SIG-M5 treated with dmso at 0.1 percent for 504 hours (cell line): Measurements from ENCODE around the gene SCNN1B.
"Not testable (repeated sequence)": the region's sequence is repeated elsewhere in the genome, so short reads cannot be mapped to it uniquely, and the experiment has no call there.

Experiments
- DNase-seq: peaks from one replicate; lab custom pipeline; 2025; ENCODE audit not compliant: unreplicated experiment; lab: John Stamatoyannopoulos, UW

The SCNN1B gene

DNA sequence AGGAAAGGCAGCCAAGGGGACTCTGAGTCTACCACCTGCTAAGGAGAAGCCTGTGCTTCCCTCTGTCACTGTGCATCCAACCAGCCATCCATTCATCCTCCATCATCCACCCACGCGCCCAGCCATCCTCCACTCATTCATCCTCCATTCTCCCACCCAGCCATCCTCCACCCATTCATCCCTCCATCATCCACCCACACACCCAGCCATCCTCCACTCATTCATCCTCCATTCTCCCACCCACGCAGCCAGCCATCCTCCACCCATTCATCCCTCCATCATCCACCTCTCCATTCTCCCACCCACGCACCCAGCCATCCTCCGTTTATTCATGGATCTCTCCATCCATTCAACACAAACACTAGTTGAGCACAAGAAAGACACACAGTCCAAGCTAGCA lies 76.8 kb downstream of the SCNN1B start:
- no peak for DNase-seq

DNA sequence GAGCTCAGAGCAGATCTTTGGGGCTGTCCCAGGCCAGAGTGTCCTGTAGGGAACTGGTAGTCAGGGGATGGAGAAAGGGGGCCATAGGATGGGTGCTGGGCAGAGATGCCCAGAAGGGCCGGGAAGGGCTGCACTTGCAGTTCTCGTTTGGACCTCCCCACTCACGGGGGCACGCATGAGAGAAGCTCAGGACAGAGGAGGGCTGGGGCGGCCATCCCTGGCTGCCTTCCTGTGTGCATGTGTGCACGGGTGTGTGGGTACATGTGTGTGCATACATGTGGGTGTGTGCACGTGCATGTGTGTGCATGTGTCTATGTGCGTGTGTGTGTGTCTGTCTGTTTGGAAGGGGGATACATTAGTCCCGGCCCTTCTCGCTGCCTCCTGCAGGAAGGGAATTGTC lies 77.6 kb downstream of the SCNN1B start:
- DNase-seq: no peak

DNA sequence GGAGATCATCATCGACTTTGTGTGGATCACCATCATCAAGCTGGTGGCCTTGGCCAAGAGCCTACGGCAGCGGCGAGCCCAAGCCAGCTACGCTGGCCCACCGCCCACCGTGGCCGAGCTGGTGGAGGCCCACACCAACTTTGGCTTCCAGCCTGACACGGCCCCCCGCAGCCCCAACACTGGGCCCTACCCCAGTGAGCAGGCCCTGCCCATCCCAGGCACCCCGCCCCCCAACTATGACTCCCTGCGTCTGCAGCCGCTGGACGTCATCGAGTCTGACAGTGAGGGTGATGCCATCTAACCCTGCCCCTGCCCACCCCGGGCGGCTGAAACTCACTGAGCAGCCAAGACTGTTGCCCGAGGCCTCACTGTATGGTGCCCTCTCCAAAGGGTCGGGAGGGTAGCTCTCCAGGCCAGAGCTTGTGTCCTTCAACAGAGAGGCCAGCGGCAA lies 78.4 kb downstream of the SCNN1B start:
- DNase-seq: no peak

DNA sequence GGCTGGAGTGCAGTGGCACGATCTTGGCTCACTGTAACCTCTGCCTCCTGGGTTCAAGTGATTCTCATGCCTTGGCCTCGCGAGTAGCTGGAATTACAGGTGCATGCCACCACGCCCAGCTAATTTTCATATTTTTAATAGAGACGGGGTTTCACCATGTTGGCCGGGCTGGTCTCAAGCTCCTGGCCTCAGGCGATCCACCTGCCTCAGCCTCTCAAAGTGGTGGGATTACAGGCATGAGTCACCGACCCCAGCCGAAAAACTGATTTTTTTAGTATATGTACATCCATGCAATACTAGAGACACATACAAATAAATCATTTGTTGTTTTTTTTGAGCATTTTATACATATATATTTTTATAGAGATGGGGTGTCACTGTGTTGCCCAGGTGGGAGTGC lies 79.6 kb downstream of the SCNN1B start:
- not testable (repeated sequence) for DNase-seq

DNA sequence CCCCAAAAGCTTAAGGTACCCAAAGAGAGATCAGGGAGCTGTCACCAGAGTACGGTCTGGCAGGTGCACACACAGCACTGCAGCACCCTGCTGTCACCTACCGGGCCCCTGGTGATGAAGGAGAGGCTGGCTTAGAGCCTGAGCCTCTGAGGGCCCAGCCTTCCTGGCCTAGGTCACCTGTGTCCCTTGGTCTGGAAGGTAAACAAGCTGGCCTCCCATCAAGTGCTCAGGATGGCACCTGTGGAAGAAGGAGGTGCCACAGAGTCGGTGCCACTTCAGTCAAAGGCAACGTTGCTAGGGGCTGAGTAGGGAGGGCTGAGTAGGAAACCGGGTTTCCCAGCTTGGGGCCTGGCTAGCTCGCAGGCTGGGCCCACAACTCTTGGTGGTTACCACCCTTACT lies 80.2 kb downstream of the SCNN1B start:
- no peak for DNase-seq

DNA sequence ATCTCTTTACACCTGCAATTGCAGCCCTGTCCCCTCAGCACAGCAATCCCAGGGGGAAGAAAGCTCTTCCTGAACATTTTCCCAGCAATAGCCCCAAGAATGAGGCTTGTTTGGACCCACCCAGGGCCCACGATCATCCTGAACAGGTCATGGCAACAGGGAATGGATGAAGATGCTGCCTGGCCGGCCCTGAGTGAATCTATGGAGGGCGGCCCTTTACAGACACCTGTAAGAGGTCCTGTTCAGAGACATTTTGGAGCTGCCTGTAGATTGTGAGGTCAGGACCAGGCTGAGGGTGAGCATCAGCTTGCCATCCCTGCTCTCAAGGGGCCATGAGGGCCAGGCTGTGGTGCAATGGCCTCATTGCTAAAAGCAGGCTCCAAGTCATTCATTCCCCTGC lies 81.8 kb downstream of the SCNN1B start:
- DNase-seq: no peak

DNA sequence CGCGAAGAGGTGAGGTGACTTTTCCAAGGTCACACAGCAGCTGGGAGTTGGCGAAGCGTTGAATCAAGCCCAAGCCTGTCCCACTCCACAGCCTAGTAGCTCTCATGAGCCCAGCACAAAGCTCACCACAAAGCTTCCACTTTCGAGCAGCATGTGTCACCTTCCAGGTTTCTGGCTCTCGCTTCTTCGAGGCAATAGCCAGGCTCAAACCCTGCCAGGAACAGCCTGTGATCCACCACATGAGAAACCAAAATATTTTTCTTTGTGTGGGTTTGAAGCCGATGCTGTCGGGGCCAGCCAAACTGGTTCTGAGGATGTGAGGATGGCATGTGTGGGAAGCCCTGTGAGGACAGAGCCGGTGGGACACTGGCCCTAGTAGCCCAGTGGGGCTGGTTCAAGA lies 82.8 kb downstream of the SCNN1B start:
- DNase-seq: no peak

DNA sequence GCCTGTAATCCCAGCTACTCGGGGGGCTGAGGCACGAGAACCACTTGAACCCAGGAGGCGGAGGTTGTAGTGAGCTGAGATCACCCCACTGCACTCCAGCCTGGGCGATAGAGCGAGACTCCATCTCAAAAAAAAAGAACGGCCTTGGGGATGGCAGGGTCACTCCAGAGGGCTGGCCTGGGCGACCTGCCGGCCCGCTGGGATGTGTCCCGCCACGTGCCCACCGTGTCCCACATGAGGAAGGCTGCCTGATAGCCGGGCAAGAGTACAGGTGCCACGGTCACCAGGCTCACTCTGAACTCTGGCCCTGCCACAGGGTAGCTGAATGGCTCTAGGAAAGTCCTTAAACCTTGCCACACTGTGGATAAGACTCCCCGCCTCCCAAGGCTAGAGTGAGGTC lies 83.3 kb downstream of the SCNN1B start:
- no peak for DNase-seq

DNA sequence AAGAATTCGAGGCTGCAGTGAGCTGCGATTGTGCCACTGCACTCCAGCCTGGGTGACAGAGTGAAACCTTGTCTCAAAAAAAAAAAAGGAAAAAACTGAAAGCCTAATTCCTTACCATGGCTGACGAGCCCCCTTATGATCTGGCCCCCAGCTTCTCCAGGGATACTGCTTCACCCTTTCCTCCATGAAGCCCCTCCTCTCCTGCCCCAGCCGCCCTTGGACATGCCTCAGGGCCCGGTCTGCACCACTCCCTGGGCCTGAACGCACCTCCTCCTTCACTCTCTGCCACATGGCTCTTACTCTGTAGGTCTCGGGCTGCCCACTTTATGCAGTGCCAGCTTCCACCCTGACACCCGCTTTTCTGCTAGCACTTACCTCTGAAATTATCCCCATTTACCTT lies 85.6 kb downstream of the SCNN1B start:
- DNase-seq: no peak

DNA sequence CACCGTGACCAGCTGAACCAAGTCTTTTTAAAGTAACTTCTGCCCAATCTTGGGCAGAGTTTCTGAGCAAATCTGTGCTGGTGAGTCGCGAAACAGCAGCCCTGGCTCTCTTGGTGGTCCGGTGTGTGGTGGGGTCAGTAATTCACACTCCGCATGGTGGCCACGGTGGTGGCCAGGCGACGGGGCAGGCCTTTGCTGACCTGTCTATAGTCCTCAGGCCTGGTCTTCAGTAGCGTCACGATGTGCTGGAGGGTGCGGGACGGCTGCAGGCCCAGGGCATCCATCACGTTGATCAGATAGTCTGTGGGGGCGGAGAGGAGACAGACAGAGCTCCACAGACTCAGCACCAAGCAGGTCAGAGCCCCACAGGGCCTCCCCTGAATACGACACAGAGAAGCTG lies 86.7 kb downstream of the SCNN1B start:
- DNase-seq: no peak

DNA sequence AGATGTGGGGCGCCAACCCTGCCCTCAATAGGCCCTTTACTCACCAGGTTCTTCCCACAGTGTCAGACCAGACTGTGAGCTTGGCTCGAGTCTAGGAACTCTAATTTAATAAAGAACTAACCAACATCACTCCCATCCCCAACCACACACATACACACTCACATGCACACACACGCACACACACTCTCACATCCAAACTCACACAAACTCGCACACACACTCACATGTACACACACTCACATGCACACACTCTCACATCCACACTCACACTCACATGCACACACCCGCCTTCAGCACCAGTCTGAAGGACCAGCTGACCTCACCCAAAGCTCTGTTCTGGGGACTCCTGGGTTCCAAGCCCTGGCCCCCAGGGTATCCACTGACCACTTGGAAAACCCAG lies 87.1 kb downstream of the SCNN1B start:
- DNase-seq: no peak

DNA sequence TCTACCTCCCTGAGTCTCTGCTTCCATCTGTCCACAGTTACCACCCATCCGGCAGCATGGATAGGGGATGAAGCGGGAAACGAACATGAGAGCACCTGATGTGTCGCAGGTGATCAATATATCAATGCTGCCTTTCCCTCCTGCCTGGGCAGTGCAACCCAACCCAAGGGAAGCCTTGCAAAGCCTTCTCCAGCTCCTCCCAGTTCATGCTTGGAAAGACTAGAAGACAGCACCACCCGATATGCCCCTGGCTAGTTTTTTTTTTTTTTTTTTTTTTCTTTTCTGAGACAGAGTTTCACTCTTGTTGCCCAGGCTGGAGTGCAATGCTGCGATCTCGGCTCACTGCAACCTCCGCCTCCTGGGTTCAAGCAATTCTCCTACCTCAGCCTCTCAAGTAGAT lies 87.8 kb downstream of the SCNN1B start:
- DNase-seq: not testable (repeated sequence)

DNA sequence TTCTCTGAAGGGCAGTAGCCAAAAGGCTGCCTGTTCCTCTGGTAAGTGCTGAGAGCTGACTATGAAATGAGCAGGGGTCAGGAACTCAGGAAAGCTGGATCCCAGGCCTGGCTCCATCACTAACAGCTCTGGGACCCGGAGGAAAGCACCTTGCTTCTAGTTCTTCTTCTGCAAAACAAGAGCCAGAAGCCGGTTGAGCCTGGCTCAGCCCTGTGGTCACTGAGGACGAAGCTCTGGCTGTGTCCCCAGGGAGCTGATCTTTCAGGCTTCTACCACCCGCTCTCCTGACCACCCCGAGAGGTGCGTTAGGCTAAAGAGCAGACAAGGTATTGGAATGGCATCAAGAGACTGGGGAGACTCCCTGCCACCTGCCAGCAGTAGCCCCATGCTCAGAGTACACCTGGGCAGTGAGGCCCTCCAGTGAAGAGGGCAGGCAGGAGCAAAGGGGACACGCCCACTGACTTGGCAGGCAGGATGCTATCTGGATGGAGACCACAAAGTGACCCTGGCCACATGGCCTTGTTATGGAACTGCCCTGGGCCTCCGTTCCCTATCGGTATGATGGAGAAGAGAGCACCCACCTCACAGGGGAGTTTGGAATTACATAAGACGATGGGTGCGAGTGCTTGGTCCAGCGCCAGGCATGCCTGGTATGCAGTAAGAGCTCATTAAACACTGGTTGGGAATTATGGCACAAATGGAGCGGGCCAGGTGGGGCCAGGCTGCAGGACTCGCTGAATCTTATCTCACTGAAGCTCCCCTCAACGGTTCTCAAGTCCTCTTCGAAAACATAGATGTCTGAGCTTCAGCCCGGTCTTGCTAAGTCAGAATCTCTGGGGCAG lies 89.5 kb downstream of the SCNN1B start:
- DNase-seq: no peak

DNA sequence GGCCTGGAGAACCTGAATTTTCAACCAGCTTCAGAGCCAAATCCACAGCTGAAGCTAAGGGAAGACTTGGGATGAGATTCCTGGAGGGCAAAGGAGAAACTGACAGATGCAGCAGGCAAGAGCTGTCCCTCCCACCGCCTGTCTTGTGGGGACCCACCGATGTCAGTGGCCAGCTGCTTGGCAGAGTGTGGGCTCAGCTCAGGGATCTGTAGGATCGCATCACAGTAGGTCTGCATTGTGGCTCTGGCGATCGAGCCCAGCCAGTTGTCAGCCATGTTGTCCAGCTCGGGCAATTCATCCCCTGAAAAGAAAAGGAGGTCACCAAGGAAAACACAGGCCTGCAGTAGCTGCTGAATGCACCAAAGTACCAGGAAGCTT lies 90.1 kb downstream of the SCNN1B start:
- no peak for DNase-seq

DNA sequence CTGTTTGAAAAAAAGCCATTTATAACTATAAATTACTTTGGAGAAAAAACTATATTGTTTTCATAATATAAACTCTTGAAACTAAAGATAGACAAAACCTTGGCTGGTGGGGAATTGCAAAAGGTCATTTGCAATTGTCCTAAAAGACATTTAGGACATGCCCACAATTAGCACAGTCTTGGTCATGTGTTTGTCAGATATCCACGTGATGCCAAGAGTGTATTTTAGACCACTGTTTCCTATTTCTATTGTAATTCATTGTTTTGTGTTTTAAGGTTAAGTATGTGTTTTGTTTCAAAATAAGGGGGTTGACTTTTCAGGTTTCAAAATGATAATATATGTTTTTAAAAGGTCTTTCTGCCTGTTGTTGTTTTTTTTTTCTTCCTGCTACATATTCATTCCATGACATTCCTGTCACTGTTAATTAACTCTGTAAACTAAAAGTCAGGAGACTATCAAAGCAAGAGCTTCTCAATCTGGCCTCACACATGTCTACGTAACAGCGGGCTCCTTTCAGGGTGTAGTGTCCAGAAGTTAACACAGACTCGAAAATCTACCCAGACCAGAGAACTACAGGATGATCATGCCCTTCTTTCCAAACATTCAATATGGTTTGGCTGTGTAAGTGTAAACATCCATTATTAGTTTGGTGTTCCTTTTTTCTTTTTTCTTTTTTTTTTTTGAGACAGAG lies 92.2 kb downstream of the SCNN1B start:
- no peak for DNase-seq

DNA sequence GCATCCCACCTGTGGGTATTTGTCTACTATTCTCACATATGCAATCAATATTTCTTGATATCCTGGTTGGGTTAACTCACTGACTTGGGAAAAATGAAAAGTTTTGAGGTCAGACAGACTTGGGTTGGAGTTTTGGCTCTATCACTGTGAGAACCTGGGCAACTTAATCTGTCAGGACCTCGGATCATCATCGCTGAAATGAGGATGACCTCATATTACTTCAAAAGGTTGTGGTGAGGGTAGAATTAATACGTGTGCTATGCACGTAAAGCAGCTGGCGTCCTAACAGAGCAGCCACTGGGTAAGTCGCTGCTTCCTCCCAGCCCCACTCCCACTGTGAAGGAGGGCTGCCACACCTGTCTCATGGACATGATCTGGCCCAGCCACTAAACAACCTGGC lies 93.6 kb downstream of the SCNN1B start:
- DNase-seq: no peak

DNA sequence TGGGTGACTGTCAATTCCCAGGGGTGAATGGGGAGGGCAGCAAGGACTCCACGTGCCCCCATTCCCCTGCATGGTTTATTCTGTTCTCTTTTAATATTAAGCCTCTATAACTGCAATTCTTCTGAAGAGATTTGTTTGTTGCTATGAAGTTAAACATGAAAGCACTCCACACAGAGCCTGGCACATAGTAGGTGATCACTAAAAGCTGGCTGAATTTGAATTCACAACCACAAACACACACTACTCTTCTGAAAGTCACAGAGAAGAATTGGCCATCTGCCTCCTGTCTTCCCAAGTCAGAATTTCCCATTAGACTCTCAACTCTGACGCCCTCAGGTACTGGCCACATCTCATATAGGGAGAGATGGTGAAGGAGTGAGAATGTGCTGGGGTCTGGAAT lies 95.4 kb downstream of the SCNN1B start:
- DNase-seq: no peak

DNA sequence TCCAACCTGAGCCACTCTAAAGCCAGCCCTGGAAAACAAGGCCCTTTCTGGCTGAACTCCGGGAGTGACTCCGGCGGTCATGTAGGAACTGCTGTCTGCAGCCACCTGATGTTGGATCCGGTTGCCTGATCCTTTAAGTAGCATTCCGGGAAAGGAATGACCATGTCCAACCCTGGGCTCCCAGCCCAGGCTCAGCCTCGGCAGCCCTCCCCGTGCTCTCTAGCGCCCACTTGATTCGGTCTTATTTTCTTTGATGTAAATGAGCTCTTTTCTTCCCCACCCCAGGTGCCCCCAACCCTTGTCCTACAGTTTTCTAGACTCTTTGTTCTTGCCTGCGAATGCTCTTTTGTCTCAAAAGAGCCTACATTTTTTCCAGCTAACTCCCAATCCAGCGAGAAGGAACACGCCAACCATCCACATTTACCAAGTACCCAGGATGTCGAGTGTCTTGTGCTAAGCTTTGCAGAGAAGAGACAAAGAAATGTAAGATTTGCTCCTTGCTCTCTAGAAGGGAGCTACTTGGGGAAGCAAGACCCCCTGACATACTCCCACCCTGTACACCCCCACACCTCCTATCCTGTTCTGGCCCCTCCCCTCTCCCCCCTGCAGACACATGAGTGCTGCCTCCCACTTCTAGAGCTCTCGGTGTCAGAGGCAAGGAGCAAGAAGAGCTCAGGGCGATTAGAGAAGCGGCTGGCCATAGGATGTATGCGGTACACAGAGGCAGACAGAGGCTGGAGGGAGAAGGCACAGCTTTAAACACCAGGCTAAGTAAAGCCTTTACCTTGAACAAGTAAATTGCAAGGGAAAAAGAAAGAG lies 97.1 kb downstream of the SCNN1B start:
- DNase-seq: no peak

DNA sequence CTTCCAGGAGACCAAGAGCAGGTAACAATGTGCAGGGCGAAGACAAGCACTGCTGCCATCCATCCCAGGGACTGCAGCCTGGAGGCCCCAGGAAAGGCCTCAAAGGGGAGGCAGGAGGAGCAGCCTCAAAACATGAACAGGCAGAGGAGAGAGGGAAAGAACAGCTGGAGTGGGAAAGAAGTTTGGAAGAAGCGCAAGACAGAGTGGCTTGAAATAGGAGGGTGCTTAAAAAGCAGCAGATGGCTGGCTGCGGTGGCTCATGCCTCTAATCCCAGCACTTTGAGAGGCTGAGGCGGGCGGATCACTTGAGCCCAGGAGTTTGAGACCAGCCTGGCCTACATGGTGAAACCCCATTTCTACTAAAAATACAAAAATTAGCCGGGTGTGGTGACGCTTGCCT lies 98.3 kb downstream of the SCNN1B start:
- DNase-seq: not testable (repeated sequence)

DNA sequence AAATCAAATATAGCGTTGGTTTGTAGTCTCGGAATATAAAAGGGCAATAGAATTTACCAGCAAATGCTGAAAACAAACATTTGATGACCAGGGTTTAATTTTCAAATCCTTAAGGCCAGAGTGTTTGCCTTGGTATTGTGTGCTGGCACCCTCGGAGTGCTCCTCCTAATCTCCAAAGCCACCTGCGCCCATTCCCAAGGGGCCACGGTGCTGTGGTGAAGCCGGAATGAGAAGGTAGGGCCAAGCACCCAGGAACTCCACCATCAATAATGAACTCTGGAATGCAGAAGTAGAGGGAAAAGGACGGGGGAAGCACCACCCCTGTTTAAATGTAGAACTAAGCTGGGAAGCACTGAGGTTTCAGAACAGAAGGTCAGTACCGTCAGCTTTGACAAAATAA lies 99.0 kb downstream of the SCNN1B start:
- no peak for DNase-seq

DNA sequence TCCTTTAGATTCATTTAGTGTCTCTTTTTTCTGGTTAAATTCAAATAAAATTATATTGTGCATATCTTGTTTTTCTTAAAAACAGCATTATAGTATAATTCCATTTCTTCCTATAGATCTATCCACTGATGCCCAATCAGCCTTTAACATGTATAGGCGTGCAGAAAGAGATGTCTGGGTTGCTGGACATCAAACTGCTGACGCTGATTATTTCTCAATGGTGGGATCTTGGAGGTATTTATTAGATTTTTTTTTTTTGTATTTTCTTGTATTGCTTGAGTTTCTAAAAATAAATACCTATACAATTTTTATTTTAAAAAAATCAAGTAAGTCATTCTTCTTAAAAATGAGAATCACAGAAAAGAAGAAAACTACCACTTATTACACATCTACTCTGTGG lies 100.0 kb downstream of the SCNN1B start:
- no peak for DNase-seq

DNA sequence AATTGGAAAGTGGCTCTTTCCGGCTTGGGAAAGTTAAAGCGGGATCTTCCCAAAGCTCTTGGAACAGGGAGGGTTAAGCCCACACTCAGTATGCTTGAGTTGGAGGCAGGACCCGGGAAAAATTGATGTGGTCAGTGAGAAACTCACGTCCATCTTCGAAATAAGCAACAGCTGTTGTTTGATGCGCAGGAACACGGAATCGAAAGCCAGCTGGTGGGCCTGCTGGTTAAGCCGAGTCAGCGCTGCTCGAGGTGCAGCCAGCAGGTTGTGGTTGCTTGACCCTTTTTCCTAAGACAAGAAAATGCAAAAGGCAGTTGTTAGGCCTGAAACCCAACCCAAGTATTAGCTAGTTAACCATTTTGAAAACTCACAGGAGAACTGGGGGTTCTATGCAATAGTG lies 101.4 kb downstream of the SCNN1B start:
- DNase-seq: no peak
